ENCODE measurements around the gene DLGAP1.

DLGAP1 gene

DNA sequence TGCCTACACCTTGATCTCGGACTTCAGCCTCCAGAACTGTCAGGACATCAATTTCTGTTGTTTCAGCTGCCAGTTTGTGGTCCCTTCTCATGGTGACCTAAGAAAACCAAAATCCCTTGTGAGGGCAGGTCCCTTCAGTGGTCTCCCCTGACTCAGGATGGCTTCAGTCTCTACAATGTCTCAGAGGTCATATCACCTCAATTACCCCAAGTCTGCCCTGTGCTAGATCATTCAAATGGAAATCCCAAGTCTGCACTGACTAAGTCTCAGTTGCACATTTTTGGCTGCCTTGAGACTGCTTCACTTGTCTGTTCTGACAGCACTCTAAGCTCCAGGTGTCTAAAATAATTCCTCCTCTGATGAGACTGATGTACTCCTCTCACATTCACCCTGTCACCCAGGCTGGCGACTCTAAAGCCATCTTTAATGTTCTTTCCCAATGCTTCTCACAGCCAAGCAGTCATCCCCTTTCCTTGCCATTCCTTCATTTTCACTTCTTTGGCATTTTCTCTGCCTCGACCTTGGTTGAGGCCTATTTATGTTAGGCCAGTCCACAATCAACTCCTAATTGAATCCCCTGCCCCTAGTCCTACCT lies 470.8 kb downstream of the DLGAP1 start:
- FAIRE-seq, result no peak

DNA sequence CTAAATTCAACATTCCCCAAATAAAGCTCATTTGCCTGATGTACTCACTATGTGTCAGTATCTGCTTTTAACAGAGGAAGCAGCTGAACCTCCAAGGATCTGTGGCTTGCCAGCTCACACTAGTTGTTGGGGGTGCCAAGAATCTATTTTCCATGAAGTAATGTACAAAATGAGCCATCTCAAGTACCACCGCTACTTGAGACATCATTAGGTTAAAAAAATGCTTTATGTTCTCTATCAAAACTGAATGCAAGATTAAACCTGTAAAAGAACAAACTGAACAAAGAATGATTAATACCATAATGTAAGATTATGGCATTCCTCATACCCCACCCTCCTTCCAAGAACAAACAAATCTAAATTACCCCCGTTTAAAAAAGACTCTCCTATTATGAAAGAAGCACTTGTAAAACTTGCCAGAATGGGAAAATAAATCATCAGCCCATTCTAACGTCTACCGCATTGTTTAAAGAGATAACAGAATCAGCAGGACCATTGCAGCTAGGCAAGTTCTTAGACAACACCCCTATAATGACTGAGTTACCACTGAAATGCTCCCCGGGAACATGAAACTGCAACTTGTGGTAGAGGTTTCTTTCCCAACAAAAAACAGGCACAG lies 471.6 kb downstream of the DLGAP1 start:
- FAIRE-seq, result peak; percentile 89

DNA sequence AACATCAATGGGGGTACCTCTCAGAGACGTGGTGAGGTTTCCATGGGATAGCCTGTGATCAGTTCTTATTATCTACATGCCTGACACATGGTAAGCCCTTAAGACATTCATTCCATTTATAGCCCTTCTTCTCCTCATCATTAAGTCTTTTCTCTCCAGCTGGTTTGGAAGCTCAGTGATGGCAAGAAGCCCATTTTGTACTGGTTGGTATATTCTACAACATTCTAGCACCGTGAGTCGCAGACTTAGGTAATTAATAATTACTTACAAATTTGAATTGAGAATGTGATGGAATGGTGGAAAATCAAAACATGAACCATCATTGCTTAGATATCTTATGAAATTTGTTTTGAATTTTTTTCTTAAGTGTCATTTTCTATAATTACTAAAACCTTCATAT lies 472.6 kb downstream of the DLGAP1 start:
- FAIRE-seq, result no peak

DNA sequence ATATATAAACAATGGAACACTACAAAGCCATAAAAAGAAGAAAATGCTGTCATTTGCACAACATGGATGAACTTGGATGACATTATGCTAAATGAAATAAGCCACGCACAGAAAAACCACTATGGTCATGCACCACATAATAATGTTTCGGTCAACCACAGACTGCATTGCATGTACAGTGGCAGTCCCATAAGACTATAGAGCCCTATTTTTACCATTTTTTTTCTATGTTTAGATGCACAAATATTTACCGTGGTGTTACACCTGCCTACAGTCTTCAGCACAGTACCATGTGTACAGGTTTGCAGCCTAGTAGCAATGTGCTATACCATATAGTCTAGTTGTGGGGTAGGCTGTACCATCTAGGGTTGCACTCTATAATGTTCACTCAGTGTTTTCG lies 476.1 kb downstream of the DLGAP1 start:
- no peak for FAIRE-seq

DNA sequence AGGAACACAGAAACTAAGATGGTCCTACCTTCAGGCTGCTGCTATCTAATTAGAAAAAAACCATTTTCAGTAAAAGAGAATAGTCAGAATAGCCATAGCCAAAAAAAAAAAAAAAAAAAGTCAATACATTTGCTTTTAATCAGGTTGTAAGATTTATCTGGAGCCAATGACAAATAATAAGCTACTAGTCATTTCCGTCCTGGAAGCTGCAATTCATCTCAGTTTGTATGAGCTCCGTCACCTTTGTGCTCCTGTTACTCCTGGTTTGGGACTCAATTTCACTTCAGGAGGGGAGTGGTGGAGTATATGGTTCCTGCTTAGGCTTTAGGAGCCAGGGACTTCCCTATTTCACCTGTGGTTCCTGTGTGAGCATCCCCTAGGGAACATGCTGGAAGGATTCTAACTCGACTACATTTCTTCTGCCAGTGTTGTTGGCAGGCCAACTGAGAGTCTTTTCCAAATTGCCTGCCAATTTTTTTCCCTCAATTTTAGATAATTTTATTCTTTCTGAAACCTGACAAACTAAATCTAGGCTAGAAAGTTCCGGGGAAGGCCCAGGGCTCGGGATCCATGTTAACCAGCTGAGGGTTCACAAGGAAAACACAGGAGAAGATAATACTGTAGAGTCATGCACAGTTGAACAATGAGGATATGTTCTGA lies 481.8 kb downstream of the DLGAP1 start:
- FAIRE-seq, result peak; percentile 49

DNA sequence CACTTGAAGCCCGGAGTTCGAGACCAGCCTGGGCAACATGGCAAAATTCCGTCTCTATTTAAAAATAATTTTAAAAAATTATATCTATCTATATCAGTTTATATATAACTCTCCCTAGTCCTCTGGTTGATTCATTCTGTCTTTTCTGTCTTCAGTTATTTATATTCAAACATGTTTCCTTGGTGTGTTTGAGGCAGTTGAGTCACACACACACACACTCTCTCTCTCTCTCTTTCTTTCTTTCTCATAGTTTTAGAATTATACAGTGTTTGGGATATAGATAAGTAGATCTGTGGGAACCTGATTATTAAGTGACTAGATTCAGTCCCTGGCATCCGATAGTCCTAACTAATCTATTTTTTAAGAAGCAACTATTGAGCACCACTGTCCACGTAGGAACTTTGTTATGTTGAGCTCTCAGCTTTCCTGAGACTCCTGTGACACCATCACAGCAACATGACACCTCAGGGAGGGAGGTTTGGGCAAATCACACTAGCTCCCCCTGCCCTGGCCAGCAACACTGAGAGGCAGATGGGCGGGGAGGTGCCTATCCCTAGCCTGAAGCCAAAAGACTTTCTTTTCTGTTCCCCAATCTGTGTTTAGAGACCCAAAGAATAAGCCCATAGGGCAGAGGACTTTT lies 482.7 kb downstream of the DLGAP1 start:
- FAIRE-seq, result no peak

DNA sequence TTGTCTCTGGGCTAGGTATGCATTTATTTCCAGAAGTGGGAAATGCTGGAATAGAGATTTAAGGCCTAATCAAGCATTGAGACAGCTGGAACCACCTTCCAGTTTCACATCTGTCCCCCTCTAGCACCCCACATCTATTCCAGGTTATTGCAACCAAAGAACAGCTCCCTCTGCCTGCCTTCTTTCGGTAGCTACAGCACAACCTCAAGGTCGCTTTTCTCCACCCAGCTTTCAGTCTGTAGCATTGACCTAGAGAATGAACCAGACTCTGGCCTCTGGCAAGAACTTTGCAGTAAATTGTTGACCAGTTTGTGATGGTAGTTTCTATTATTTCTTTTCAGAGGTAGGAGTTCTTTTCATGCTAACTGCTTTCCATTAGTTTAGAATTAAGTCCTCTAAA lies 484.2 kb downstream of the DLGAP1 start:
- FAIRE-seq, result peak; percentile 53

DNA sequence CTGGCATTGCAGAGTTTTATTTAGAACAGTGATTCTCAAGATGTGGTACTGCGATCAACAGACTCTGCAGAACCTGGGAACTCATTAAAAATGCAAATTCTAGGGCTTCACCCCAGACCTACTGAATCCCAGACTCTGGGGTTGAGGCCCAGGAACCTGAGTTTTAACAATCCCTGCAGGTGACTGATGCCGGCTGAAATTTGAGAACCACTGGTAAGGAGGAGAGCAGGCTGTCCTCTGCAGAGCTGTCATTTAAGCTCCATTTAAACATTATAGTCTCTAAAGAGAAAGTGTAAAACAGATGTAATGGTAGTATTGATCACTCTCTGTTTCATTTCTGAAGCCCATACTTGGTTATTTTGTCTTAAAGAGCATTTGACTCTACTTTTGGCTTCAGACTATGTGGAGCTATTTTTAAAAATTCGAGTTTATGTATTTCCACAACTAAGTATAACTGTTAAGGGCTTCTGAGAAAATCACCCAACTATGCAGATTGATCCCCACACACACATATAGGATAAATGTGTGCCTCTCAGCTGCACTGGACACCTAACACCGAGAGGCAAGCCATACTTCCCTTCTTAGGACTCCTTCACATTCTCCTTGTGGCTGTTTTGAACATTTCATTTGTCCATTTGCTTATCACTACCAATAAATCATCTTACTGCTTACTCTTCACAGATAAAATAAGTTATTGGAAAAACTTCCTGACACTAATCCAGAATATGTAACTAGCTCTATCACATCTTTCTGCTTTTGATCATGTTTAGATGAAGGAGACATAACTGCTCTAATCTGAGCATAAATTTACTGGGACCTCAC lies 487.5 kb downstream of the DLGAP1 start:
- no peak for FAIRE-seq

DNA sequence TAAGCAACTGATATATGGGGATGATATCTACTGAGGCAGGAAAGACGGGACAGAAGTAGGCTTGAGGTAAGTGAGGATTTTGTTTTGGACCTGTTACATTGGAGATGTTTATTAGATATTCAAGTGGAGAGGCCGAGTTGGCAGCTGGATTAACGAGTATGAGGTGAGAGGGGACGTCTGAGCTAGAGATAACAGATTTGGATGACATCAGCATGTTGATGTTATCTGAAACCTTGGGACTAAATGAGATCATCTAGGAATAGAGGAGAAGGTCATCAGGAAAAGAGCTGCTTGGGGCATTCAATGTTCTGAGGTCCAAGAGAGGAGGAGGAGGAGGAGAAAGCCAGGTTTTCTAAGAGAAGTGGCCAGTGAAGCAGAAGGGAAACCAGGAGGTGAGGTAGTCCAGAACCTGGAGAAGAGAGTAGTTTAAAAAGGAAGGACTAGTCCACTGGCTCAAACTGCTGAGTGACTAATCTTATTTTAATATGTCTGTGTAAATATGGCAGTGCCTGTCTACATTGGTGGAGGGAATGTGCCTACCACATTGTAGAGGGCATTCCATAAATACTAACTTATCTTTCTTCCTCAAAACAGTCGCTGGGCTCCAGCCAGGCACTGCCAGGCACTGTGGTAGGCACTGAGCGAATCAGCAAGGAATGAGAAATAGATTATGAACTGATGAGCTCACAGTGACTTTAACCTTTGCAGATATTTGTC lies 488.3 kb downstream of the DLGAP1 start:
- FAIRE-seq, result no peak

DNA sequence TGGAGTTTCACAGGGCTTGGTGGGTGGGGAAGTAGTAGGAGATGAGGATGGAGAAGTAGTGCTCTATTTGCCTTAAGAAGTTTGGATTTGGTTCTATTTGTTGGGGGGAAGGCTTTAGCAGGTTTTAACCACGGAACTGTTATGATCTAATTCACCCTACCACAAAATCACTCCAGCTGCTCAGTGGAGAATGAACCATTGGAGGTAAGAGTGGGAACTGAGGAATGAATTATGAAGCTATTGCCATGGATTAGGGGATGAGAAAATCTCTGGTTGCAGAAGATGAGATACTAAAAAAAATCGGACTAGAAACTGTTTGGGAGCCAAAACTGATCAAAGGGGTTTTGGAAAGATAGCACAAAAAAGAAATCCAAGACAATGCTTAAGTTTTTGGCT lies 488.9 kb downstream of the DLGAP1 start:
- FAIRE-seq, result no peak

DNA sequence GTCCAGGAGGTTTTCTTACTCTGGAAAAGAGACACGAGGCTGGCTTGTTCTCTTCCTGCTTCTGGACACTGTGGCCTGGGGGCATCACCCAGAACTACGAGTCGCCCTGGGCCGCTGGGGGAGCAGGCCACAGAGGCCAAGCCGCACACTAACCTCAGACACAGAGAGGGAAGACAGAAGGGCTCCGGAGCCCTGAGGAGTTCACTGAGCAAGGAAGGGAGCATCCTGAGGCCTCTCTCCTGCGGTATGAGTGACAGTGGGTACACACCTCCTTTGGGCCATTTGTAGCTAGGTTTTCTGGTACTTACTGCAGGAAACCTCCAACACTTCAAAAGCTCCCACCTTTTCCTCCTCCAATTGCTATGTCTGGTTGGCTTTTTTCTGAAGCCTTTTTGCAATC lies 494.1 kb downstream of the DLGAP1 start:
- no peak for FAIRE-seq

DNA sequence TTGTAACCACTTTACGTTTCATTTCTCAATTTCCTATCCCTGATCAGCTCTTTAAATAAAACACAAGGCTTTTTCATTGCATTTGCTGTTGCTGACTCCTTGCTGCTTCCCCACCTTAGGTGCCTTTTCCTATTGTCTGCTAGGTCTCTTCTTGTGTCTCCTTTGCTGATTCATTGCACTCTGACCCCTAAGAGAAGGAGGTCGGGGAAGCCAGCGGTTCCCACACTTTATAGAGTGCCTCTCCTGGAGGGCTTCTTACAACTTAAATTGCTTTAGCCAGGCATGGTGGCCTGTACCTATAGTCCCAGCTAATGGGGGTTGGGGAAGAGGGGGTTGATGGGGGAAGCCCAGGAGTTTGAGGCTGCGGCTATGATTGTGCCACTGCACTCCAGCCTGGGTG lies 495.0 kb downstream of the DLGAP1 start:
- no peak for FAIRE-seq

DNA sequence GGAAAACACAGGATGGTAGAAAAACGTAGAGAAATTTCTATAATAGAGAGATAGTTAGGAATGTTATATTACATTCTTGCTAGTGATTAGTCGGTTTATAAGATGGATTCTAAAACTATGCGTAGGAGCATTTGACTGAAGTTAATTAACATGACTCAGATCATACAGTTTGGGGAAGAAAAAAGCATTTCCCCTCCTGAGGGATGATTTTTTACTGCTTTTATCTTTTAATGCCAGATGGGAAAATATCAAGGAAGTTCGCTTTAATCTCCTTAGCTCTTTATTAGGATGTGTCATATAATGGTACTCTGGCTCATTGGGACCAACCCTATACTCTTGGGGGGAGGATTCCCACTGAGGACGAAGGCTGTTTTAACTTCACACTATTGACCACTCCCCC lies 503.1 kb downstream of the DLGAP1 start:
- no peak for FAIRE-seq

DNA sequence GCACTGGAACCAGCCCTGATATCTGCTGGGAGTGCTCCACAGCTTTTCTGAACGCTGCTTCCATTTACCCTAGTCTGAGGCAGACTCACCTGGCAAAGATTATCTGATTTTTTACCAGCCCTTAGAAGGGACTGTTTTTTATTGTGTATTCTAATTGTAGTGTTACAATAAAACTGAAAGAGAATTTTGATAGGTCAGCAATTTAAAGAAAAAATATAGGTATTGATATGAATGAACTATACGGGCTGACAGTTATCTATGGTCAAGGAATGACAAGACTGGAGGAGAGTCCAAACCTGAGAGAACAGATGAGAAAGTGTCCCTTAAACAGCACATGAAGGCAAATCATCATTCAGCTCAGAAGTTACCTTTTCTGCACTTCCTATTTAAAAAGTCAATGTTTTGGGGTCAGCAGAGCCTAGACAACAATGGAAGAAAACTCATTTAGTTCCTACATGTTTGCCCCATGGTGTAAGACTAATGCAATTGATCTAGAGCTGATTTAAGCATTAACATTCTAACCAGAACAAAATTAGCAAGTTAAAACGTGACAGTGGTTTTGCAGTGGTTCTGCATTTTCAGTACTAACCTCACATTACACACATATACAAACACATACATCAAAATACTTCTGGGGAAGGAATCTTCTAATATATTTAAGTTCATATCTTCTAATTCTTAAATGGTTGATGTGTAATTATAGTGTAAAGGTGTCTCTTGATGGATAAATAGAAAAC lies 504.3 kb downstream of the DLGAP1 start:
- no peak for FAIRE-seq

DNA sequence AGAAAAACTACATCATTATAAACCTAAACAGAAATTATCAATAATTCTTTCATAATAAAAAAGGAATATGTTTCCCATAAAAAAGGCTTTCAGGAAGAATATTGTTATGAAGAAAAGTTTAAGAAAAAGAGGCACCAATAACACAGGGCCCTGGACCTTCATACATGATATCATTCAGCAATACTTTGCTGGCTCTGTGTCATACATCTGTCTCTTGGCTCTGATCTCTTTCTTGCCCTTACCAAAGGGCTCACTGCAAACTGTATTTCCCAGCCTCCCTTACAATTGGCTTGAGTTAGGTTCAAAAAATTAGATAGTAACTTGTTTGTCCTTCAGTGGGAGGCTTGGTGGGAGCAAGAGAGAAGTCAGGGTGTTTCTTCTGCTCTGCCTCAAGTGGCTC lies 506.1 kb downstream of the DLGAP1 start:
- no peak for FAIRE-seq

DNA sequence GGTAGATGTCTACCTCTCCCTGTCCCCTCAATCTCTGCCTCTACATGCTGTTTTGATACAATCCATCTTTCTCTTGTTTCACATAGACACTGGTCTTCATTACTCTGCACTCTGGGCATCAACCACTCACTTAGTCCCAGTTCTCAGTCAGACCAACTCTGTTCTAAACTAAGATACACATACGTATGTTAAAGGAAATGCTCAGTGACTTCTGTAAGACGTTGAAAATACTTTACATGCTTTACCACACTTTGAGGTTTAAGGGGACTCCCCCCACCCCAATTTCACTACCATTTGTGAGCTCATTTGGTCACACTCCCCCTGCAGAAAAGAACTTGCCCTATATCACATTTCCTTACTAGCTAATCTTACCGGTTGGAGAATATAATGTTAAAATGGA lies 507.7 kb downstream of the DLGAP1 start:
- FAIRE-seq, result no peak

DNA sequence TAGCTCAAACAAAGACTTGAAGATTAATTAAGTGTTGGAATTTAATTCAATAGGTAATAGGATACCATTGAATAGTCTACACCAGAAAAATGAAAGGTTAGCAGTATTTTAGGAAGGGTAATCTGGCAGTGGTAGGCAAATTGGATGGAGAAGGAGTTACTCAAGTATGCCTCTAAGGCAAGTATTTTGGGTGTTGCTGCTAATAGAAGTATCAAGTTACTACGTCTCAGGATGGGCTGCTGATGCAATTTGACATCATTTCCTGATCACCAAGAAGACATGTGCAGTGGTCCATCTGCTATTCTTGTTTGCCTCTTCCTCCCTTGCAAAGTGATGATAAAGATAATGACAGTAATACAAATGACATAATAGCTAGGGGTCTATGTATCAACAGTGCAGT lies 519.8 kb downstream of the DLGAP1 start:
- FAIRE-seq, result no peak

DNA sequence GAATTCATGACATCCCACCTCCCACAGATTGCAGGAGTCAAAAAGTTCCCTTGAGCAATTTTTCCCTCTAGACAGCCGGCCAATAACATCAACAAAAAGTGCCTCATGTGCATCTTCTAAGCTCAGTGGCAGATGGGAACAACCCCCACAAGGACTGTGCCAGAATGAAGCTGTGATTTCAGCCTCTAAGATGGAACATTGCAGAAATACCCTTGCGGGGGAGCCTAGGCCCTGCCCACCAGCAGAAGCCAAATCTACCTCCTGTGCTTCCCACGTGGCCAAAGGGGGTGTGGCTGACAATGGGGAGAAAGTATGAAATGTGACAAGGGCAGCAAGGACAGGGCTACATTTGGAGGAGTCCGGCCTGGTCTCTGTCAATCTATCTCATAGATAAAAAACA lies 522.8 kb downstream of the DLGAP1 start:
- FAIRE-seq, result no peak

DNA sequence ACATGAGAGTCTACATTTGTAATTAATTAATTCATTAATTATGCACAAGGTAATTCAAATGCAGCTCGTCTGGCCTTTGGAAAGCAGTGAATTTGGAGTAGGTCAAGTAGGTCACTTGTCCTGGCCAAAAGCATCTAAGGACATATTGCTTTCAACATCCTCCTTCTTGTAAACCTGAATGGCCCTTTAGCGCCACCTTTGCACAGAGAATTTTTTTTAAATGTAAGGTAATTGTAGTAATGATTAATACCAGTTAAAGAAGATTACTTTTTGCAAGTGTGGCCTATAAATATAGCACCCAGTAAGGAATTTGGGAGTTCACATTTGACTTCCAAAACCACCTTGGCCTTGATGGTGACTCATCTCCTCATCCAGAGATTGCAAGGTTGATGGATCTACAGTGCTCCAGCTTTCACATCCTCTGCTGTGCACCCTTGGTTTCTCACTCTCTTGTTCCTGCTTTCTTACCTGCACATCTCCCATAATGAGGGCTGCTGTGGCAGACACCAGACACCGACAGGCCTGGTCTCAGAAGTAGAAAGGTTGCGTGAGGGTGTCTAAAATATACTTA lies 523.5 kb downstream of the DLGAP1 start:
- no peak for FAIRE-seq

DNA sequence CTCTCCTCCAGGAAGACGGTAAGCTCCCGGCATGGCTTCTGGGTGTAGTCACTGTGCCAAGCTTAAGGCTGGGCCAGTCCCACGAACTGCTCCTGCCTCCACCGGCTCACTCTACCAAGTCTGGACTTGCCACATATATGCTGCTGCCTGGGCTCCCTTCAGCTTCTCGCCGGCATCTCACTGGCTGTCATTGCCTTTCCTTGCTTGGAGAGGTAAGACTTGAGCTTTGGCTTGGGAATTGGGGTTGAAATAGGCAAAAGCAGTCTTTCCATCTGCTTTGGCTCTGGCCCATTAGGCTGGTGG lies 524.1 kb downstream of the DLGAP1 start:
- no peak for FAIRE-seq

DNA sequence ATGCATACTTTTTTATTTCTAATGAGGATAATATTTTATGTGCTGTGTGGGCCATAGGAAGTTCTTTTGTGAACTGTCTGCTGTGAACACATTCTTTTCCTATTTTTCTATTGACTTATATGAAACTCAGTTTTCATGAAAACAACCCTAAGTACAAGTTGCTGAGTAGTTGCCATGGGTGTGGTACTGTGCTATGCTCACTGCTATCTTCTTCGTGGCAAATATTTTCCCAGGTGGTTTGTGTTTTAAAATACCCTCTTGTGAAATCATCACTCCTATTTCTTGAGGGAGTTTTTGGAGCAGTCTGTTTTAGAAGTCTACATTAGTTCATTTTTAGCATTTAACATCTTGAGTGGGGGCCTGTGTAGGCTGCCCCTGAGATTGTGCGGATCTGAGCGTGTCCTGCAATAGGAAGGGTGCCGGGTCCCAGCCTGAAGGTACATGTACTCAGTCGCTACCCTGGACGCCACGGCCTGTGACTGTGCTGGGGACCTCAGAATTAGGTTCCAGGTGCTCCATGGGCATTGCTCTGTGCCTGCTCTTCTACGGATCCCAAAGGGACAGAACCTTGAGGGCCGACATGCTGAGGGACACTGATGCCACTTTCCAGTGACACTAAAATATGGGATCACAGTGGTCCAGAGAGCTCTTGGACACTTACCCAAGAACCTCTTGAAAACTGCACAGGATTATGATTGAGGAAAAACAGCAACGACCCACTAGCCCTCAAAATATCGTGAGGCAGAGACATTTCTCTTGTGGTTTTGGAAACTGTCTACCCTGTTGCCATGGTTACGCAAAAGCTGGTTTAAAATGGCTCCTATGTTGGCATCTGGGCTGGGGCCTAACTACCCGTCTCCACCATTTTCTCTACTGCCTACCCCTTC lies 524.7 kb downstream of the DLGAP1 start:
- no peak for FAIRE-seq
